Left lung (tissue), 10 donors: ENCODE data around the gene OGFOD1. TPM values are rescaled to one million over a fixed set of nuclear protein-coding genes. Genes with fewer than 3 reads are reported as not detected.

Source experiments
- ATAC-seq: fragments of 200-7000 bp; cut with Tn5 transposase; one replicate; pipeline ENCODE4 v1.9.1; 2020; ENCODE audit warnings: moderate library complexity
- DNase-seq, 4 donors: peaks; one replicate each; pipeline ENCODE4 v3.0.0-alpha.2; 2013 to 2020
- H3K27ac ChIP-seq, 2 donors: fragments of 200-600 bp; sonication (generic) in 1 of 2; one replicate each; pipeline versions ENCODE4 v1.5.0 to v1.8.0; 2020 to 2021
- H3K27me3 ChIP-seq, 2 donors: fragments of 200-600 bp; sonication (generic) in 1 of 2; one replicate each; pipeline versions ENCODE4 v1.5.0 to v1.8.0; 2020 to 2021
- H3K36me3 ChIP-seq, 2 donors: fragments of 200-600 bp; sonication (generic) in 1 of 2; one replicate each; pipeline versions ENCODE4 v1.5.0 to v1.8.0; 2020 to 2021
- H3K4me1 ChIP-seq, 2 donors: fragments of 200-600 bp; one replicate each; pipeline ENCODE4 v1.8.0; 2021
- H3K4me3 ChIP-seq, 2 donors: fragments of 200-600 bp; sonication (generic) in 1 of 2; one replicate each; pipeline versions ENCODE4 v1.5.0 to v1.8.0; 2020 to 2021; ENCODE audit warnings: mild to moderate bottlenecking in 1 of 2
- H3K9me3 ChIP-seq, 2 donors: fragments of 200-600 bp; sonication (generic) in 1 of 2; one replicate each; pipeline versions ENCODE4 v1.5.0 to v1.8.0; 2020 to 2021
- CTCF ChIP-seq, 2 donors: fragments of 200-600 bp; sonication (generic) in 1 of 2; IDR thresholded peaks; one replicate each; pipeline versions ENCODE4 v1.5.0 to v1.8.0; 2021; ENCODE audit warnings: antibody characterized with exemption in 2 of 2
- intact Hi-C, 2 donors: fragments of 100-400 bp; cut with DNase I; formaldehyde crosslinking; loops; one replicate each; pipeline versions ENCODE4 v1.11.2 to v1.14.2; 2022
- polyA plus RNA-seq, 6 donors: library from polyadenylated mRNA; unstranded; fragments of 120-200 nt; gene quantifications; one replicate each; pipeline ENCODE4 v1.2.1, GENCODE V29; 2013; ENCODE audit not compliant: insufficient read length in 6 of 6
- total RNA-seq, 2 donors: library from RNA; stranded (reverse); fragmentation: NEBNext Ultra II Directional; extraction: Animal tissue kit (Norgen Biotek cat#: 25700); gene quantifications; one replicate each; pipeline ENCODE4 v1.2.1, GENCODE V29; 2021
- donor health status: DM: no; HTN: yes; CAD: no.
- donor health status: DM: no; HTN: no; CAD: no.

OGFOD1 gene
- total and polyA plus RNA-seq, 8 donors, result 31.1 to 42.2 (median 35.1) TPM

- DNase-seq (no peak), ATAC-seq (no peak)
- Histone ChIP-seq H3K4me3 (no peak overlapping the region), H3K36me3 (peaks cover 0 to 40% of the 10 kb centered on the region in 2 donors), H3K9me3 (no peaks in the 10 kb centered on the region), H3K27ac (no peak overlapping the region), H3K27me3 (no peaks in the 10 kb centered on the region), H3K4me1 (peaks cover 0 to 12% of the 10 kb centered on the region in 2 donors)
- intact Hi-C loops, result loop anchor here in 1 of 2 donors (10.0 kb wide), 1 partner anchor 194 kb away; no protein-coding TSS in a partner anchor
- no peak for TF ChIP-seq CTCF (IDR thresholded peaks at IDR 0.05)
These were observed 59.2 kb downstream of the OGFOD1 start for GRCh38 chr16:56510544-56510943.

- no peak for TF ChIP-seq CTCF (IDR thresholded peaks at IDR 0.05)
- no peak overlapping the region for H3K4me3 ChIP-seq
- DNase-seq (no peak), ATAC-seq (no peak)
- peaks cover 0 to 33% of the 10 kb centered on the region in 2 donors for H3K36me3 ChIP-seq
- H3K9me3 ChIP-seq, result no peaks in the 10 kb centered on the region
- no peak overlapping the region for H3K27ac ChIP-seq
- H3K27me3 ChIP-seq, result no peaks in the 10 kb centered on the region
- intact Hi-C loops, result loop anchor here in 1 of 2 donors (10.0 kb wide), 1 partner anchor 193 kb away; no protein-coding TSS in a partner anchor
- peaks cover 0 to 12% of the 10 kb centered on the region in 2 donors for H3K4me1 ChIP-seq
These were observed 60.7 kb downstream of the OGFOD1 start for GRCh38 chr16:56512025-56512424.

- no peaks in the 10 kb centered on the region for H3K9me3 ChIP-seq
- peaks cover 0 to 25% of the 10 kb centered on the region in 2 donors for H3K36me3 ChIP-seq
- no peak overlapping the region for H3K4me3 ChIP-seq
- H3K27me3 ChIP-seq, result no peaks in the 10 kb centered on the region
- TF ChIP-seq CTCF (IDR thresholded peaks at IDR 0.05), result no peak
- no peak for DNase-seq
- no peak overlapping the region for H3K27ac ChIP-seq
- no peak for ATAC-seq
- intact Hi-C loops, result loop anchor here in 1 of 2 donors (10.0 kb wide), 1 partner anchor 192 kb away; no protein-coding TSS in a partner anchor
- peaks cover 0 to 12% of the 10 kb centered on the region in 2 donors for H3K4me1 ChIP-seq
These were observed 61.7 kb downstream of the OGFOD1 start for GRCh38 chr16:56513091-56513490.

GRCh38 chr16:56513972-56514371, 62.6 kb downstream of the OGFOD1 start:
- TF ChIP-seq CTCF (IDR thresholded peaks at IDR 0.05), result peak; percentile 42 to 48
- H3K4me3 ChIP-seq, result no peak overlapping the region
- no peak overlapping the region for H3K27ac ChIP-seq
- ATAC-seq (peak; percentile 93), DNase-seq (peak in 1 of 4 donors; percentile 40)
- no peaks in the 10 kb centered on the region for H3K27me3 ChIP-seq
- no peaks in the 10 kb centered on the region for H3K9me3 ChIP-seq
- peaks cover 2 to 15% of the 10 kb centered on the region in 2 donors for H3K4me1 ChIP-seq
- H3K36me3 ChIP-seq, result peaks cover 0 to 17% of the 10 kb centered on the region in 2 donors
- intact Hi-C loops, result loop anchor here in 1 of 2 donors (10.0 kb wide), 1 partner anchor 191 kb away; no protein-coding TSS in a partner anchor

GRCh38 chr16:56514845-56515244, 63.5 kb downstream of the OGFOD1 start:
- H3K9me3 ChIP-seq, result no peaks in the 10 kb centered on the region
- no peak for DNase-seq
- intact Hi-C loops, result loop anchor here in 1 of 2 donors (10.0 kb wide), 1 partner anchor 190 kb away; no protein-coding TSS in a partner anchor
- no peak overlapping the region for H3K4me3 ChIP-seq
- H3K27me3 ChIP-seq, result no peaks in the 10 kb centered on the region
- H3K36me3 ChIP-seq, result peaks cover 0 to 9% of the 10 kb centered on the region in 2 donors
- no peak for TF ChIP-seq CTCF (IDR thresholded peaks at IDR 0.05)
- no peak overlapping the region for H3K27ac ChIP-seq
- peak; percentile 7 for ATAC-seq
- peaks cover 3 to 20% of the 10 kb centered on the region in 2 donors for H3K4me1 ChIP-seq
